ENCODE measurements around the gene JAML.

GRCh38 chr11:118230088-118230487, 5.3 kb upstream of the JAML start:
- TF ChIP-seq CTCF (conservative IDR thresholded peaks at IDR 0.05; ENCODE audit: low read depth, low read length): no peak
- no peak for TF ChIP-seq POLR2A (IDR thresholded peaks at IDR 0.05; ENCODE audit: low read depth, low read length)
- TF ChIP-seq MAZ (IDR thresholded peaks at IDR 0.05; ENCODE audit: borderline replicate concordance, low read depth, low read length): no peak
- TF ChIP-seq BHLHE40 (IDR thresholded peaks at IDR 0.05; ENCODE audit: low read depth, low read length): no peak
- TF ChIP-seq ELK1 (IDR thresholded peaks at IDR 0.05; ENCODE audit: borderline replicate concordance, low read depth, low read length): no peak
- TF ChIP-seq USF2 (IDR thresholded peaks at IDR 0.05; ENCODE audit: low read depth, low read length): no peak
- no peak for TF ChIP-seq MAFK (IDR thresholded peaks at IDR 0.05; ENCODE audit: low read depth, low read length)
- TF ChIP-seq RAD21 (IDR thresholded peaks at IDR 0.05; ENCODE audit: low read length): no peak
